HL-60 (cell line): Measurements from ENCODE around the gene MSLN.
A peak's percentile ranks its signal among the peaks of the same experiment; 100 is the strongest.

Experiments used
- DNase-seq, 2 experiments: peaks; one replicate each; pipeline ENCODE4 v3.0.0-alpha.2; 2010 to 2020; ENCODE audit warnings: low read depth in 1 of 2, low spot score in 1 of 2
- H3K27ac ChIP-seq: fragments of 250-450 bp; sonication (Bioruptor Pico); replicated peaks from 2 replicates; pipeline ENCODE4 v1.5.1; 2020; ENCODE audit warnings: mild to moderate bottlenecking, moderate library complexity
- H3K27me3 ChIP-seq: fragments of 250-450 bp; sonication (Bioruptor Pico); 2 replicates; pipeline ENCODE4 v1.5.1; 2021; ENCODE audit warnings: mild to moderate bottlenecking, moderate library complexity; ENCODE audit not compliant: insufficient read depth, poor library complexity, severe bottlenecking
- H3K4me3 ChIP-seq: replicated peaks from 2 replicates; pipeline ENCODE4 v1.5.1; 2011; ENCODE audit warnings: mild to moderate bottlenecking, control low read depth, low read length; ENCODE audit not compliant: insufficient read depth
- CTCF ChIP-seq: IDR thresholded peaks from one replicate; pipeline ENCODE4 v1.5.1; 2011; ENCODE audit warnings: low read length, control low read depth, inconsistent platforms; ENCODE audit not compliant: insufficient read depth
- GABPA ChIP-seq: IDR thresholded peaks from 2 replicates; pipeline ENCODE4 v1.6.1; 2012; ENCODE audit warnings: low read depth
- POLR2AphosphoS5 ChIP-seq: IDR thresholded peaks from 2 replicates; pipeline ENCODE4 v1.6.1; 2012; ENCODE audit warnings: low read depth
- REST ChIP-seq: IDR thresholded peaks from 2 replicates; pipeline ENCODE4 v1.6.1; 2012; ENCODE audit warnings: low read depth; ENCODE audit not compliant: insufficient replicate concordance
- SPI1 ChIP-seq: IDR thresholded peaks from 2 replicates; pipeline ENCODE4 v1.6.1; 2012; ENCODE audit warnings: low read depth, mild to moderate bottlenecking, borderline replicate concordance

MSLN gene

GRCh38 chr16:727291-727977, 33.1 kb upstream of the MSLN start:
- peak overlapping the region; percentile 65 for H3K27ac ChIP-seq
- H3K4me3 ChIP-seq = peak overlapping the region; percentile 66
- no peaks in the 10 kb centered on the region for H3K27me3 ChIP-seq
- TF ChIP-seq POLR2AphosphoS5 = peak; percentile 55; the same call in 1 of the 2 replicates
- no peak for TF ChIP-seq GABPA
- peak in 1 of 2 experiments; percentile 46 for DNase-seq

- TF ChIP-seq CTCF = no peak
- no peak for TF ChIP-seq SPI1
- TF ChIP-seq REST = no peak
- TF ChIP-seq GABPA = 0 out of 2 replicates have a peak, but pooled peaks have one; percentile 7
- peak; percentile 43; the same call in 1 of the 2 replicates for TF ChIP-seq POLR2AphosphoS5
- H3K27ac ChIP-seq = peak overlapping the region; percentile 65
- peak; percentile 81 to 83 for DNase-seq
- H3K27me3 ChIP-seq = no peaks in the 10 kb centered on the region
- H3K4me3 ChIP-seq = peak overlapping the region; percentile 66
These were observed 32.2 kb upstream of the MSLN start for GRCh38 chr16:728131-728889.

- Histone ChIP-seq H3K4me3 (peak overlapping the region; percentile 66; the same call in 1 of the 2 replicates), H3K27ac (no peak overlapping the region), H3K27me3 (no peaks in the 10 kb centered on the region)
- TF ChIP-seq SPI1 (no peak), GABPA (no peak), POLR2AphosphoS5 (no peak; the same call in none of the 2 replicates), CTCF (no peak), REST (no peak)
- DNase-seq = no peak
These were observed 31.4 kb upstream of the MSLN start for GRCh38 chr16:728890-729744.
